HepG2 (cell line): ENCODE data around the gene TP63. TPM values are rescaled to one million over a fixed set of nuclear protein-coding genes. Genes with fewer than 3 reads are reported as not detected.

Experiments used
- ATAC-seq: fragments of 200-7000 bp; cut with Tn5 transposase; 3 replicates; pipeline ENCODE4 v1.9.1; 2020; ENCODE audit warnings: mild to moderate bottlenecking, moderate library complexity
- BruUV-seq: library from RNA; stranded (reverse); fragments of 400-500 nt; replicated peaks from 2 replicates; lab custom pipeline; 2021; lab: Mats Ljungman, UMichigan
- CTCF ChIA-PET: fragments of 300-600 bp; formaldehyde crosslinking; extraction: SDS; loops from one replicate; lab custom pipeline; 2021; ENCODE audit warnings: low total read pairs, inconsistent platforms, low intra/inter-chr PET ratio; lab: Yijun Ruan, JAX
- POLR2A ChIA-PET: fragments of 350-600 bp; sonication (Branson Sonifier 250); formaldehyde crosslinking; loops from one replicate; lab custom pipeline; 2020; ENCODE audit warnings: antibody characterized with exemption, inconsistent platforms; lab: Yijun Ruan, JAX
- DNase-seq: peaks from one replicate; pipeline ENCODE4 v3.0.0-alpha.2; 2015; ENCODE audit warnings: low spot score
- FAIRE-seq: peaks from 3 replicates; lab custom pipeline; 2011; peaks lifted over from hg19 to GRCh38; lab: Jason Lieb, UNC
- H2AFZ ChIP-seq: one replicate; pipeline ENCODE4 v1.6.1; 2011; ENCODE audit warnings: low read length, inconsistent platforms
- H3K27ac ChIP-seq: fragments of 300-600 bp; 3 replicates; pipeline ENCODE4 v1.8.0; 2011; ENCODE audit warnings: mixed run types, mild to moderate bottlenecking, mixed read lengths, low read length, inconsistent platforms; ENCODE audit not compliant: insufficient read depth; ENCODE audit errors: extremely low read length
- H3K27me3 ChIP-seq, 2 experiments: fragments of 200-600 bp in 1 of 2; 2 replicates in 1 of 2; 3 replicates in 1 of 2; pipeline versions ENCODE4 v1.6.0 to v1.8.0; 2011; ENCODE audit warnings: low read length in 2 of 2, mild to moderate bottlenecking in 2 of 2, moderate library complexity in 2 of 2, inconsistent platforms in 1 of 2; ENCODE audit not compliant: insufficient read depth in 2 of 2, control insufficient read depth in 1 of 2
- H3K36me3 ChIP-seq, 2 experiments: fragments of 200-600 bp in 1 of 2; replicated peaks in 1 of 2; 2 replicates in 1 of 2; 3 replicates in 1 of 2; pipeline versions ENCODE4 v1.5.1 to v1.8.0; 2011; ENCODE audit warnings: low read length in 2 of 2, inconsistent platforms in 1 of 2; ENCODE audit not compliant: insufficient read depth in 2 of 2, control insufficient read depth in 1 of 2
- H3K4me1 ChIP-seq: 2 replicates; pipeline ENCODE4 v1.5.1; 2012; ENCODE audit warnings: low read length, inconsistent platforms; ENCODE audit not compliant: insufficient read depth
- H3K4me2 ChIP-seq: 2 replicates; pipeline ENCODE4 v1.6.0; 2011; ENCODE audit warnings: low read depth, low read length, inconsistent platforms
- H3K4me3 ChIP-seq, 3 experiments: fragments of 200-600 bp in 1 of 3; sonication (generic), shearing (Covaris generic) in 1 of 3; replicated peaks in 1 of 3; 2 replicates each; pipeline ENCODE4 v1.5.1; 2011 to 2016; ENCODE audit warnings: low read length in 3 of 3, inconsistent platforms in 2 of 3, low read depth in 2 of 3, mild to moderate bottlenecking in 2 of 3, control low read depth in 1 of 3, mixed read lengths in 1 of 3; ENCODE audit not compliant: insufficient read depth in 1 of 3
- H3K79me2 ChIP-seq: one replicate; pipeline ENCODE4 v1.6.1; 2011; ENCODE audit warnings: low read length, inconsistent platforms; ENCODE audit not compliant: insufficient read depth
- H3K9ac ChIP-seq: 2 replicates; pipeline ENCODE4 v1.6.0; 2011; ENCODE audit warnings: mild to moderate bottlenecking, low read depth, low read length, inconsistent platforms; ENCODE audit not compliant: insufficient read depth
- H3K9me3 ChIP-seq: 2 replicates; pipeline ENCODE4 v1.5.1; 2012; ENCODE audit warnings: mild to moderate bottlenecking, low read length
- H4K20me1 ChIP-seq: 2 replicates; pipeline ENCODE4 v1.6.0; 2011; ENCODE audit warnings: inconsistent platforms, mild to moderate bottlenecking, low read length, moderate library complexity; ENCODE audit not compliant: insufficient read depth
- CAMTA2 ChIP-seq: sonication (generic); formaldehyde crosslinking; IDR thresholded peaks from 2 replicates; pipeline ENCODE4 v1.4.0; 2020; ENCODE audit warnings: mild to moderate bottlenecking, missing genetic modification reagents, borderline replicate concordance
- EP300 ChIP-seq, 3 experiments: sonication (generic) in 1 of 3; formaldehyde crosslinking in 1 of 3; IDR thresholded peaks; 2 replicates each; pipeline versions ENCODE4 v1.5.1 to v1.6.1; 2011 to 2020; ENCODE audit warnings: low read depth in 2 of 3, low read length in 2 of 3, borderline replicate concordance in 1 of 3, improper control_type of control experiment in 1 of 3, mild to moderate bottlenecking in 1 of 3, missing genetic modification reagents in 1 of 3, moderate library complexity in 1 of 3
- GATAD2A ChIP-seq: IDR thresholded peaks from 2 replicates; pipeline ENCODE4 v1.6.1; 2016
- MIER3 ChIP-seq: IDR thresholded peaks from 2 replicates; pipeline ENCODE4 v1.6.1; 2016; ENCODE audit warnings: missing compliant biosample characterization, borderline replicate concordance
- NFIC ChIP-seq: IDR thresholded peaks from 2 replicates; pipeline ENCODE4 v1.6.1; 2012; ENCODE audit warnings: mild to moderate bottlenecking, low read length, inconsistent platforms
- NKX3-1 ChIP-seq: sonication (generic); formaldehyde crosslinking; IDR thresholded peaks from 2 replicates; pipeline ENCODE4 v1.5.0; 2020; ENCODE audit warnings: missing genetic modification reagents
- PAX8 ChIP-seq: sonication (generic); formaldehyde crosslinking; IDR thresholded peaks from 2 replicates; pipeline ENCODE4 v1.8.0; 2022; ENCODE audit warnings: mild to moderate bottlenecking, missing genetic modification reagents, borderline replicate concordance
- TCF12 ChIP-seq, 2 experiments: fragments of 450-650 bp in 1 of 2; sonication (generic) in 1 of 2; formaldehyde crosslinking in 1 of 2; IDR thresholded peaks; 2 replicates each; pipeline versions ENCODE4 v1.6.1 to v1.8.0; 2017 to 2022; ENCODE audit warnings: antibody characterized with exemption in 1 of 2, mild to moderate bottlenecking in 1 of 2, missing genetic modification reagents in 1 of 2, moderate library complexity in 1 of 2
- ZFP90 ChIP-seq: sonication (generic); formaldehyde crosslinking; IDR thresholded peaks from 2 replicates; pipeline ENCODE4 v1.8.0; 2022; ENCODE audit warnings: missing genetic modification reagents, mild to moderate bottlenecking, inconsistent platforms, borderline replicate concordance
- ZFX ChIP-seq: sonication (generic); formaldehyde crosslinking; IDR thresholded peaks from 2 replicates; pipeline ENCODE4 v1.4.0; 2020; ENCODE audit warnings: mild to moderate bottlenecking, low read depth, missing genetic modification reagents, moderate library complexity
- ZNF251 ChIP-seq: sonication (generic); formaldehyde crosslinking; IDR thresholded peaks from 2 replicates; pipeline ENCODE4 v1.9.0; 2021; ENCODE audit warnings: mild to moderate bottlenecking, missing genetic modification reagents
- ZNF589 ChIP-seq: sonication (generic); formaldehyde crosslinking; conservative IDR thresholded peaks from 2 replicates; pipeline ENCODE4 v1.8.0; 2022; ENCODE audit warnings: mild to moderate bottlenecking, moderate library complexity, missing genetic modification reagents
- ZNF720 ChIP-seq: sonication (generic); formaldehyde crosslinking; IDR thresholded peaks from 2 replicates; pipeline ENCODE4 v1.4.0; 2020; ENCODE audit warnings: missing genetic modification reagents
- ZNF749 ChIP-seq: sonication (generic); formaldehyde crosslinking; IDR thresholded peaks from 2 replicates; pipeline ENCODE4 v1.8.0; 2022; ENCODE audit warnings: mild to moderate bottlenecking, missing genetic modification reagents, moderate library complexity, borderline replicate concordance
- ZNF781 ChIP-seq: sonication (generic); formaldehyde crosslinking; IDR thresholded peaks from 2 replicates; pipeline ENCODE4 v1.5.1; 2020; ENCODE audit warnings: borderline replicate concordance, mild to moderate bottlenecking, missing genetic modification reagents; ENCODE audit errors: not compliant biosample characterization
- WGBS: methylation state at CpG from one replicate; pipeline ENCODE4 v1.1.6; 2017; ENCODE audit warnings: low lambda C conversion rate; 5-methylcytosine and 5-hydroxymethylcytosine counted together
- in situ Hi-C: cut with HindIII; loops from 2 replicates; pipeline ENCODE4 v1.10.0; 2017; ENCODE audit warnings: low pct_unique_long_range_greater_than_20kb; ENCODE audit not compliant: extremely low pct_ligation_motif_present
- intact Hi-C: fragments of 100-400 bp; cut with micrococcal nuclease; formaldehyde crosslinking; loops from one replicate; pipeline ENCODE4 v1.10.0; 2022; ENCODE audit not compliant: unreplicated experiment
- polyA plus RNA-seq, 8 experiments: library from polyadenylated mRNA; depleted of rRNA in 3 of 8; stranded (reverse) in 7 of 8; unstranded in 1 of 8; fragments of >200 nt; fragmentation: Illumina TruSeq in 4 of 8; extraction: Trizol in 4 of 8; gene quantifications; 2 replicates each; pipeline versions ENCODE4 v1.2.1 to v1.2.3, GENCODE V29; 2011 to 2016; ENCODE audit warnings: low read depth in 4 of 8, missing spikeins in 1 of 8, mixed read lengths in 1 of 8; ENCODE audit not compliant: insufficient read depth in 1 of 8
- total RNA-seq, 5 experiments: library from RNA; depleted of rRNA; stranded (reverse); fragments of >200 nt; fragmentation: Illumina TruSeq; extraction: Trizol; gene quantifications; 2 replicates each; pipeline ENCODE4 v1.2.3, GENCODE V29; 2016; ENCODE audit warnings: low read depth in 1 of 5
- TF ChIP-seq, protein P1 (sequence below): sonication (generic); formaldehyde crosslinking; IDR thresholded peaks from 2 replicates; pipeline ENCODE4 v1.4.0; 2020; ENCODE audit warnings: mild to moderate bottlenecking, missing genetic modification reagents, borderline replicate concordance
- TF ChIP-seq, protein P2 (sequence below): sonication (generic); formaldehyde crosslinking; IDR thresholded peaks from 2 replicates; pipeline ENCODE4 v1.9.0; 2021; ENCODE audit warnings: missing genetic modification reagents, borderline replicate concordance
- TF ChIP-seq, protein P3 (sequence below): sonication (generic); formaldehyde crosslinking; IDR thresholded peaks from 2 replicates; pipeline ENCODE4 v1.5.0; 2020; ENCODE audit warnings: mild to moderate bottlenecking, missing genetic modification reagents, moderate library complexity
- TF ChIP-seq, protein P4 (sequence below): sonication (generic); formaldehyde crosslinking; IDR thresholded peaks from 2 replicates; pipeline ENCODE4 v1.8.0; 2022; ENCODE audit warnings: mild to moderate bottlenecking, missing genetic modification reagents, moderate library complexity

TP63 gene
- total and polyA plus RNA-seq, 2 of the 13 experiments (the other 11 are each of a cell fraction or from before 2014, with no cell fraction given), result not detected

DNA sequence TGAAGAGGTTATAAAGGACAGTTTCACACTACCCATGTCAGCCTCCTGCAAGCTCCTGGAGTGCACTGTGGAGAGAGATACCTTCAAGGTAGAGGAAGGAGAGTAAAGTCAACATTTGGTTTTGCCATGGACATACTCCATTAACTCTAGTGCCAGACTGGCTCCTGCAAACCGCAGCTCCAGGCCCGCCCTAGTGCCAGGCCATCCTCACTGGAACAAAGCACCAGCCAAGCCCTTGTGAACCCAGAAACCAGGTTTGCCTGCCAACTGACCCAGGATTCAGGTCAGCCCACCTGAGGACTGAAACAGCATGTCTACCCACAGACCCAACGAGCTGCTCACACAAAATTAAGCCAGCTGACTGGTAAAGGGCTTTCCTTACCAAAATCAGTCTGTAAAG is 41.0 kb upstream of the TP63 start:
- Histone ChIP-seq H3K27me3 (no peaks in the 10 kb centered on the region), H3K4me1 (no peaks in the 10 kb centered on the region), H3K4me2 (no peak overlapping the region), H2AFZ (no peak overlapping the region), H4K20me1 (no peaks in the 10 kb centered on the region), H3K9ac (no peak overlapping the region), H3K9me3 (no peaks in the 10 kb centered on the region), H3K79me2 (no peaks in the 10 kb centered on the region), H3K27ac (no peak overlapping the region), H3K36me3 (no peaks in the 10 kb centered on the region), H3K4me3 (no peak overlapping the region)
- no TSS peak for BruUV-seq
- ATAC-seq (no peak), FAIRE-seq (no peak), DNase-seq (no peak)
- intact Hi-C loops (no loop called here), in situ Hi-C loops (no loop called here)
- POLR2A ChIA-PET, result no interaction called here
- CTCF ChIA-PET, result no interaction called here
- WGBS, result 0% methylated on average over 2 of the region's 3 CpGs
- TF ChIP-seq ZFX (CRISPR knock-in tag), result no peak
- TF ChIP-seq ZFP90 (CRISPR knock-in tag), result no peak
- no peak for TF ChIP-seq ZNF749 (CRISPR knock-in tag)
- no peak for TF ChIP-seq MIER3 (CRISPR knock-in tag)
- TF ChIP-seq CAMTA2 (CRISPR knock-in tag), result no peak
- no peak for TF ChIP-seq ZNF251 (CRISPR knock-in tag)
- no peak for TF ChIP-seq ZNF589
- no peak for TF ChIP-seq NKX3-1 (CRISPR knock-in tag)
- no peak for TF ChIP-seq EP300 (IDR thresholded peaks at IDR 0.05; ENCODE audit: low read depth in 2 of 2, low read length in 2 of 2)
- TF ChIP-seq EP300 (CRISPR knock-in tag; IDR thresholded peaks at IDR 0.05; ENCODE audit: borderline replicate concordance), result no peak
- no peak for TF ChIP-seq ZNF781 (CRISPR knock-in tag)
- no peak for TF ChIP-seq PAX8
- TF ChIP-seq TCF12 (IDR thresholded peaks at IDR 0.05), result no peak
- TF ChIP-seq TCF12 (CRISPR knock-in tag; IDR thresholded peaks at IDR 0.05), result no peak
- TF ChIP-seq ZNF720, result no peak
- TF ChIP-seq, protein P1, sequence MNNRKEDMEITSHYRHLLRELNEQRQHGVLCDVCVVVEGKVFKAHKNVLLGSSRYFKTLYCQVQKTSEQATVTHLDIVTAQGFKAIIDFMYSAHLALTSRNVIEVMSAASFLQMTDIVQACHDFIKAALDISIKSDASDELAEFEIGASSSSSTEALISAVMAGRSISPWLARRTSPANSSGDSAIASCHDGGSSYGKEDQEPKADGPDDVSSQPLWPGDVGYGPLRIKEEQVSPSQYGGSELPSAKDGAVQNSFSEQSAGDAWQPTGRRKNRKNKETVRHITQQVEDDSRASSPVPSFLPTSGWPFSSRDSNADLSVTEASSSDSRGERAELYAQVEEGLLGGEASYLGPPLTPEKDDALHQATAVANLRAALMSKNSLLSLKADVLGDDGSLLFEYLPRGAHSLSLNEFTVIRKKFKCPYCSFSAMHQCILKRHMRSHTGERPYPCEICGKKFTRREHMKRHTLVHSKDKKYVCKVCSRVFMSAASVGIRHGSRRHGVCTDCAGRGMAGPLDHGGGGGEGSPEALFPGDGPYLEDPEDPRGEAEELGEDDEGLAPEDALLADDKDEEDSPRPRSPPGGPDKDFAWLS (CRISPR knock-in tag), result no peak
- TF ChIP-seq, protein P2, sequence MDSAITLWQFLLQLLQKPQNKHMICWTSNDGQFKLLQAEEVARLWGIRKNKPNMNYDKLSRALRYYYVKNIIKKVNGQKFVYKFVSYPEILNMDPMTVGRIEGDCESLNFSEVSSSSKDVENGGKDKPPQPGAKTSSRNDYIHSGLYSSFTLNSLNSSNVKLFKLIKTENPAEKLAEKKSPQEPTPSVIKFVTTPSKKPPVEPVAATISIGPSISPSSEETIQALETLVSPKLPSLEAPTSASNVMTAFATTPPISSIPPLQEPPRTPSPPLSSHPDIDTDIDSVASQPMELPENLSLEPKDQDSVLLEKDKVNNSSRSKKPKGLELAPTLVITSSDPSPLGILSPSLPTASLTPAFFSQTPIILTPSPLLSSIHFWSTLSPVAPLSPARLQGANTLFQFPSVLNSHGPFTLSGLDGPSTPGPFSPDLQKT, result no peak
- TF ChIP-seq NFIC, result no peak
- TF ChIP-seq GATAD2A, result no peak
- TF ChIP-seq, protein P3, sequence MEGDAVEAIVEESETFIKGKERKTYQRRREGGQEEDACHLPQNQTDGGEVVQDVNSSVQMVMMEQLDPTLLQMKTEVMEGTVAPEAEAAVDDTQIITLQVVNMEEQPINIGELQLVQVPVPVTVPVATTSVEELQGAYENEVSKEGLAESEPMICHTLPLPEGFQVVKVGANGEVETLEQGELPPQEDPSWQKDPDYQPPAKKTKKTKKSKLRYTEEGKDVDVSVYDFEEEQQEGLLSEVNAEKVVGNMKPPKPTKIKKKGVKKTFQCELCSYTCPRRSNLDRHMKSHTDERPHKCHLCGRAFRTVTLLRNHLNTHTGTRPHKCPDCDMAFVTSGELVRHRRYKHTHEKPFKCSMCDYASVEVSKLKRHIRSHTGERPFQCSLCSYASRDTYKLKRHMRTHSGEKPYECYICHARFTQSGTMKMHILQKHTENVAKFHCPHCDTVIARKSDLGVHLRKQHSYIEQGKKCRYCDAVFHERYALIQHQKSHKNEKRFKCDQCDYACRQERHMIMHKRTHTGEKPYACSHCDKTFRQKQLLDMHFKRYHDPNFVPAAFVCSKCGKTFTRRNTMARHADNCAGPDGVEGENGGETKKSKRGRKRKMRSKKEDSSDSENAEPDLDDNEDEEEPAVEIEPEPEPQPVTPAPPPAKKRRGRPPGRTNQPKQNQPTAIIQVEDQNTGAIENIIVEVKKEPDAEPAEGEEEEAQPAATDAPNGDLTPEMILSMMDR (CRISPR knock-in tag), result no peak
- TF ChIP-seq, protein P4, sequence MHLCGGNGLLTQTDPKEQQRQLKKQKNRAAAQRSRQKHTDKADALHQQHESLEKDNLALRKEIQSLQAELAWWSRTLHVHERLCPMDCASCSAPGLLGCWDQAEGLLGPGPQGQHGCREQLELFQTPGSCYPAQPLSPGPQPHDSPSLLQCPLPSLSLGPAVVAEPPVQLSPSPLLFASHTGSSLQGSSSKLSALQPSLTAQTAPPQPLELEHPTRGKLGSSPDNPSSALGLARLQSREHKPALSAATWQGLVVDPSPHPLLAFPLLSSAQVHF (CRISPR knock-in tag), result no peak
